ENCODE measurements around the gene TMEM147.

- TF ChIP-seq, protein P1, sequence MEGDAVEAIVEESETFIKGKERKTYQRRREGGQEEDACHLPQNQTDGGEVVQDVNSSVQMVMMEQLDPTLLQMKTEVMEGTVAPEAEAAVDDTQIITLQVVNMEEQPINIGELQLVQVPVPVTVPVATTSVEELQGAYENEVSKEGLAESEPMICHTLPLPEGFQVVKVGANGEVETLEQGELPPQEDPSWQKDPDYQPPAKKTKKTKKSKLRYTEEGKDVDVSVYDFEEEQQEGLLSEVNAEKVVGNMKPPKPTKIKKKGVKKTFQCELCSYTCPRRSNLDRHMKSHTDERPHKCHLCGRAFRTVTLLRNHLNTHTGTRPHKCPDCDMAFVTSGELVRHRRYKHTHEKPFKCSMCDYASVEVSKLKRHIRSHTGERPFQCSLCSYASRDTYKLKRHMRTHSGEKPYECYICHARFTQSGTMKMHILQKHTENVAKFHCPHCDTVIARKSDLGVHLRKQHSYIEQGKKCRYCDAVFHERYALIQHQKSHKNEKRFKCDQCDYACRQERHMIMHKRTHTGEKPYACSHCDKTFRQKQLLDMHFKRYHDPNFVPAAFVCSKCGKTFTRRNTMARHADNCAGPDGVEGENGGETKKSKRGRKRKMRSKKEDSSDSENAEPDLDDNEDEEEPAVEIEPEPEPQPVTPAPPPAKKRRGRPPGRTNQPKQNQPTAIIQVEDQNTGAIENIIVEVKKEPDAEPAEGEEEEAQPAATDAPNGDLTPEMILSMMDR (IDR thresholded peaks at IDR 0.05): no peak
- no peak for TF ChIP-seq POLR2A (IDR thresholded peaks at IDR 0.05)
- no peak for TF ChIP-seq POLR2AphosphoS5 (IDR thresholded peaks at IDR 0.05)
- no peak for TF ChIP-seq EP300 (IDR thresholded peaks at IDR 0.05)
These were observed 26.1 kb downstream of the TMEM147 start for GRCh38 chr19:35571406-35571965.
